Purkinje cell (primary cell): ENCODE results near the gene AP2S1. TPM values are rescaled to one million over a fixed set of nuclear protein-coding genes. Genes with fewer than 3 reads are reported as not detected.

Experiments used
- polyA plus RNA-seq: library from polyadenylated mRNA; unstranded; fragments of >200 nt; fragmentation: Nextera tagmentation; gene quantifications from 2 replicates; pipeline ENCODE4 v1.2.1, GENCODE V29; 2014

Gene AP2S1
- polyA plus RNA-seq, result 49.7 and 57.9 TPM in 2 replicates

GRCh38 chr19:46850228-46851203 is at the start of gene AP2S1:
AP2S1 (minus strand) TSS chr19:46850846; CDS start chr19:46850766, 80 bp downstream.

DNA sequence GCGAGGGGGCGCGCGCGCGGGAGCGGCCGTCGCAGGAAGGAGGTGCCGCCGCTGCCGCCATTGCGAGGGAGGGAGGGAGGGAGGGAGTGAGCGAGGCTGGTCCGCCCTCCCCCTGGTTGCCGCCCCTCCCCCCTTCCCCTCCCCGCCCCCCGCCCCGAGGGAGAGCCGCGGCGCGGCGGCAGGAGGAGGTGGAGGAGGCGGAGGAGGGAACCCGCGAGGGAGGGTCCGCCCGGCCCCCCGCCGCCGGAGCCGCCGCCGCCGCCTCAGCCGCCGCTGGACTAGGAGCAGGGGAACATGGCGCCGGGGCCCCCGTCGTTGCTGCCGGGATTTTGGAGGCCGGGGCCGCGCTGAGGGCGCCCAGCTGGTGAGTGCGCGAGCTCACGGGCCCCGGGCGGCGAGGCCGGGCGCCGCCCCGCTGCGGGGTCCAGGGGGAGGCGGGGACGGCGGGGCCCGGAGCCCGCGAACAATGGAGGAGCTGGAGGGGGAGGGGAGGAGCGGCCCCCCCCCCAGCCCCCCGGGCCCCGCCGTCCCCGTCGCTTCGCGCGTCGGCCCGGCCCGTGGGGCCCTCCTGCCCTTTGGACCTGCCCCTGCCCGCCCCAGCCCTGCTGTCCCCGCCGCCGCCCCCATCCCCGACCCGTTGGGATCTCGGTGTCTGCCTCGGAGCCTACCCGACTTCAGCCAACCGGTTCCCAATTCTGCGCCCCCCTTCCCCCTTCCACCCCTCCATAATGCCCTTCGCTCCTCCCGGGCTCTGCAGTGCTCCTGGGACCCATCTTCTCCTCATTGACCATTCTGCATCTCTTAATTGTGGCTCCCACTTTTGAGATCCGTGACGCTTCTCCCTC is 10.4 kb upstream of the AP2S1 start, which contains the start of gene ARHGAP35:
Gene ARHGAP35 (plus strand): TSS at position 152 of the 845 bp plus-strand sequence. CDS start 57,679 bp downstream, outside the sequence.

GRCh38 chr19:46788262-46788967 is 62.2 kb downstream of the AP2S1 start, which contains the start of gene SLC1A5:
SLC1A5 (minus strand) TSS chr19:46788594; CDS start chr19:46787965, 629 bp downstream.

Other genes starting within 250 kb of the AP2S1 start
- gene CALM3, start 249.5 kb downstream of the AP2S1 start, polyA plus RNA-seq, result 322 and 421 TPM in 2 replicates
- gene PTGIR, start 225.8 kb downstream of the AP2S1 start, polyA plus RNA-seq, result not detected in 2 replicates
- gene GNG8, start 214.6 kb downstream of the AP2S1 start, polyA plus RNA-seq, result not detected in 2 replicates
- 3.3 and 7.1 TPM in 2 replicates for gene DACT3, start 189.7 kb downstream of the AP2S1 start, polyA plus RNA-seq
- gene PRKD2, start 133.7 kb downstream of the AP2S1 start, polyA plus RNA-seq, result 0.87 TPM in 1 of 2 replicates, not detected in the other
- gene FKRP, start 104.8 kb downstream of the AP2S1 start, polyA plus RNA-seq, result 9.0 and 9.2 TPM in 2 replicates
- 3.9 and 4.8 TPM in 2 replicates for gene STRN4, start 104.4 kb downstream of the AP2S1 start, polyA plus RNA-seq
- 0.21 TPM in 1 of 2 replicates, not detected in the other for gene SLC1A5, start 62.3 kb downstream of the AP2S1 start, polyA plus RNA-seq
- 7.6 and 7.8 TPM in 2 replicates for gene ARHGAP35, start 10.2 kb upstream of the AP2S1 start, polyA plus RNA-seq
- gene NPAS1, start 169.0 kb upstream of the AP2S1 start, polyA plus RNA-seq, result not detected in 2 replicates
- gene TMEM160, start 197.8 kb upstream of the AP2S1 start, polyA plus RNA-seq, result 1.7 and 2.0 TPM in 2 replicates